Epithelial cell of esophagus (primary cell): ENCODE measurements around the gene GUCY1A2.

Experiments used
- DNase-seq: peaks from one replicate; pipeline ENCODE4 v3.0.0; 2010; ENCODE audit warnings: low read depth
- H3K4me3 ChIP-seq: 2 replicates; pipeline ENCODE4 v1.5.1; 2011; ENCODE audit warnings: mild to moderate bottlenecking, low read length, control low read depth
- CTCF ChIP-seq: IDR thresholded peaks from 2 replicates; pipeline ENCODE4 v1.5.1; 2011; ENCODE audit warnings: low read depth, mild to moderate bottlenecking, low read length, control low read depth, inconsistent platforms; ENCODE audit not compliant: insufficient read depth; ENCODE audit errors: missing control alignments

GUCY1A2 gene

DNA sequence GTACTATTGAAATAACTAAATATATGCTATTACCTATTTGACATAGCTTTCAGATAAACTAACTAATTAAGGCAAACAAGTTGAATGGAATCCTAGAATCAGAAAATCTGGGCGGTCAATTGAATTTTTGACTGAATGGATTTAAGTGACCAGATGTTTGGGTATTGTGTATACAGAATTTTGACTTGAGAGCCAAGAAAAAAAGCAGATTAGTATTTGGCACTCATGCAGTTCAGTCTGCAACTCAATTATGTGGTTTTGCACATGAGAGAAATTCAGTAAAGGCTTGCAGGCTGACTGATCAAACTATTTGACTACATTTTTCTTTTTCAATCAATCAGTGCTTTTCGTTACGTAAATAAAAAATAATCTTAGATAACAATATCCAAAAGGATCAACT, 254.8 kb downstream of the GUCY1A2 start:
- no peak for TF ChIP-seq CTCF
- no peak for DNase-seq
- H3K4me3 ChIP-seq: no peak overlapping the region

DNA sequence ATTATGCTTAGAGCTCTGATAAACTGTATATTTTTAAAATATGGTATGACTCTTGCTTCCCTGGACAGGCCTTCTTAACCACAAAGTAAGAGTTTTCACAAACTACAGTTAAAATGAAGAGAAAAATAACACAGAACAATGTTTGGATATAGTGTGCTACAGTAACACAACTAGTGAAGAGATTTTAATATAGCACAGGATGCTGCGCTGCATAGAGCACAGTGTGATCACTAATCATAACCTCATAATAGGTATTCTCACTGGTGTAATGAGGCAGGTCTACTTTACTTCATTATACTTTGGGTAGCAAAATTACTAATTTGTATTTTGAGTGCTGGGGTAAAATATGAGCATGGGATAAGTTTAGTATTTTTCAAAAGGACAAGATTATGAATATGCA, 256.5 kb downstream of the GUCY1A2 start:
- TF ChIP-seq CTCF: no peak
- DNase-seq: no peak
- no peak overlapping the region for H3K4me3 ChIP-seq

DNA sequence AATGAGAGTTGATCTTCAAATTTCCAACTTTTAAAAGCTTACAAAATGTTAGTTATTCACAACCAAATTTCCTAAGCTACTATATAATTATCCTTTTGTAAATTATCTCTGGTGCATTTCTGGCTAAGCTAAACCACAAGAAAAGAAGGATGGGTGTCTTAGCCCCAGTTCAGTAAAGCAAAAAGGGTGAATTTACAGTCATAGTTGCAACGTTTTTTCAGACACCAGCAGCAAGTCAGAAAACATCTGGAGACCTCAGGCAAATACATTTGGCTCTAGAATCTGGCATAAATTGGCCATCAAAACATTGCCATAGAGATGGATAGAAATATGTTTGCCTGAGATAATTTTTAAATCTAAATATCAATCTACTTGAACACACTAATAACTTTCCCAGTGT, 257.0 kb downstream of the GUCY1A2 start:
- no peak for TF ChIP-seq CTCF
- DNase-seq: no peak
- H3K4me3 ChIP-seq: no peak overlapping the region

GRCh38 chr11:106748059-106748458, 270.2 kb downstream of the GUCY1A2 start:
- H3K4me3 ChIP-seq: no peak overlapping the region
- TF ChIP-seq CTCF: no peak
- DNase-seq: no peak

DNA sequence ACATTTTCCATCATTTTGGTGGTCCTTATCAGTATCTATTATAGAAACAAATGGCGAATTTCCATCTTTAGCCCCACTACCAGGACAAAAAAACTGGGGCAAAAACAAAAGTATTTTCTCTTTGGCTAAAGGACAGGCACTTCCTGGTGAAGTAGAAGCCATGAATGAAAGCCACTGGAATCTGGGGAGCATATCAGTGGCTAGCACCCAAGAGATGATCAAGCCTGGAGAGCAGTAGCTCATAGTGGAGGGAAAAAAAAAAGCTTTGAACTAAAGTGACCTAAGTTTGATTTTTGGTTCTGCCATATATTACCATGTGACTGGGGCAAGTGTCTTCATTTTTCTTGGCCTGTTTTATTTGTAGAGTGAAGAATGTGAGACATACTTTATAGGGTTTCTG, 272.3 kb downstream of the GUCY1A2 start:
- H3K4me3 ChIP-seq: no peak overlapping the region
- TF ChIP-seq CTCF: no peak
- no peak for DNase-seq

DNA sequence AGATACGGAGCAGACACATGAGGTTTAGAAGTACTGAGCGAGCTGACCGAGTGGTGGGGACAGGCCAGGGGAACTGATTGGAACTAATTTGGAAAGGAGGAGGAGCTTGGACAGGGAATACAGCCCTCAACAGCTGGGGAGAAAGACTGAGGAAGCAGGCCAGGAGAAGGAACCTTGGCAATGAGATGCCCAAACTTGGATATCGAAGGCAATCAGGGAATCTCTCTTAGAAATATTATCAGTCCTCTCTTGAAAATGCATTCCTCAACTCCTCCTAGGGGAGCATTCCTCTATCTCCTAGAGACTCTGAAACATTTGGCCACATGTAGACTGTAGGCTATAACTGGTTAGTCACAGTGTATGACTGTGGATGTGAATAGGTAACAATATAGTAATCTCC, 284.6 kb downstream of the GUCY1A2 start:
- no peak overlapping the region for H3K4me3 ChIP-seq
- DNase-seq: no peak
- TF ChIP-seq CTCF: no peak

DNA sequence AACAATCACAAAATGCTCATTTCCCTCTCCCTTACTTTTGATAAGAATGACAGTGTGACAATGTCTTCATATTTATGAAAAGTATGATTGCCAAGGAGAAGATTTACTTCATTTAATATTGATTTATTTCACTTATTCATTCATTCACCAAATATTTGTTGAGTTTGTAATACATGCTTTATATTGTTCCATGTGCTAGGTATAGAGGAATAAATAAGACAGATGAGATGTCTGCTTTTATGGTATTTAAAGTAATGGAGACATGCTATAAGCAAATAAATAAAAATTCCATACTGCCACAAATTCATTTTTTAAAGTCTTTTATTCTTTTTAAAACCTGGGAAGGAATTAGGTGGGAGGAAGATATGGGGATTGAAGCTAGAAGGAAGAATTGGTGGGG, 289.4 kb downstream of the GUCY1A2 start:
- TF ChIP-seq CTCF: no peak
- no peak for DNase-seq

More for the DNA sequence above, 289.4 kb downstream of the GUCY1A2 start:
- no peak overlapping the region for H3K4me3 ChIP-seq
